K562 (cell line): ENCODE measurements around the gene ZNF200. TPM values are rescaled to one million over a fixed set of nuclear protein-coding genes. Genes with fewer than 3 reads are reported as not detected.

Source experiments
- ADNP ChIP-seq: fragments of 200-800 bp; sonication (Bioruptor generic); IDR thresholded peaks from 2 replicates; pipeline ENCODE4 v1.6.1; 2016; ENCODE audit warnings: missing genetic modification characterization, missing compliant biosample characterization
- BCL6 ChIP-seq: fragments of 250-450 bp; sonication (Bioruptor Pico); IDR thresholded peaks from 2 replicates; pipeline ENCODE4 v1.4.0; 2020
- BRD4 ChIP-seq: fragments of 200-600 bp; sonication (generic); IDR thresholded peaks from 2 replicates; pipeline ENCODE4 v1.6.1; 2017; ENCODE audit warnings: inconsistent platforms
- CC2D1A ChIP-seq: fragments of 450-650 bp; IDR thresholded peaks from 2 replicates; pipeline ENCODE4 v1.6.1; 2017; ENCODE audit warnings: mild to moderate bottlenecking
- FOXJ2 ChIP-seq: fragments of 200-800 bp; sonication (Bioruptor generic); IDR thresholded peaks from 2 replicates; pipeline ENCODE4 v1.6.1; 2016; ENCODE audit warnings: missing genetic modification characterization, missing compliant biosample characterization
- FUS ChIP-seq: fragments of 200-400 bp; formaldehyde crosslinking; optimal IDR thresholded peaks from 2 replicates; pipeline ENCODE3; 2017; ENCODE audit warnings: low read depth, low read length
- HMG20B ChIP-seq: fragments of 250-450 bp; sonication (Bioruptor Pico); IDR thresholded peaks from 2 replicates; pipeline ENCODE4 v1.5.0; 2021; ENCODE audit warnings: mild to moderate bottlenecking
- HNRNPL ChIP-seq: fragments of 200-400 bp; formaldehyde crosslinking; IDR thresholded peaks from 2 replicates; pipeline ENCODE4 v1.6.1; 2017; ENCODE audit warnings: low read depth, mild to moderate bottlenecking, low read length
- ILK ChIP-seq: fragments of 450-650 bp; IDR thresholded peaks from 2 replicates; pipeline ENCODE4 v1.6.1; 2016; ENCODE audit warnings: missing genetic modification characterization, low read depth, mild to moderate bottlenecking, missing compliant biosample characterization, moderate library complexity, borderline replicate concordance
- KDM4B ChIP-seq, 2 experiments: fragments of 450-650 bp in 1 of 2; sonication (generic) in 1 of 2; IDR thresholded peaks; 2 replicates each; pipeline ENCODE4 v1.6.1; 2016 to 2017; ENCODE audit warnings: borderline replicate concordance in 2 of 2, antibody characterized with exemption in 1 of 2, low read depth in 1 of 2, mild to moderate bottlenecking in 1 of 2
- MAZ ChIP-seq, 2 experiments: fragments of 450-650 bp in 1 of 2; sonication (generic) in 1 of 2; formaldehyde crosslinking; IDR thresholded peaks in 1 of 2; conservative IDR thresholded peaks in 1 of 2; 2 replicates each; pipeline versions ENCODE4 v1.4.0 to v1.5.0; 2020; ENCODE audit warnings: mild to moderate bottlenecking in 1 of 2, missing genetic modification reagents in 1 of 2
- NCOA6 ChIP-seq: fragments of 450-650 bp; IDR thresholded peaks from 2 replicates; pipeline ENCODE4 v1.6.1; 2017; ENCODE audit warnings: mild to moderate bottlenecking
- NFE2L1 ChIP-seq: fragments of 450-650 bp; IDR thresholded peaks from 2 replicates; pipeline ENCODE4 v1.6.1; 2016; ENCODE audit warnings: missing genetic modification characterization, low read depth, mild to moderate bottlenecking, missing compliant biosample characterization, moderate library complexity, borderline replicate concordance
- NR3C1 ChIP-seq: sonication (generic); formaldehyde crosslinking; IDR thresholded peaks from 2 replicates; pipeline ENCODE4 v1.8.1; 2022; ENCODE audit warnings: missing genetic modification reagents
- POLR2G ChIP-seq: fragments of 200-400 bp; formaldehyde crosslinking; IDR thresholded peaks from 2 replicates; pipeline ENCODE4 v1.6.1; 2017; ENCODE audit warnings: low read depth, mild to moderate bottlenecking, antibody characterized with exemption, low read length, moderate library complexity
- SREBF2 ChIP-seq: sonication (generic); formaldehyde crosslinking; IDR thresholded peaks from 2 replicates; pipeline ENCODE4 v1.4.0; 2020; ENCODE audit warnings: mild to moderate bottlenecking, missing genetic modification reagents
- STAT5B ChIP-seq: fragments of 250-450 bp; sonication (Bioruptor Pico); IDR thresholded peaks from 2 replicates; pipeline ENCODE4 v1.8.0; 2021; ENCODE audit warnings: mild to moderate bottlenecking, inconsistent platforms
- SUPT5H ChIP-seq: fragments of 450-650 bp; IDR thresholded peaks from 2 replicates; pipeline ENCODE4 v1.6.1; 2016
- ZKSCAN1 ChIP-seq: fragments of 150-350 bp; IDR thresholded peaks from 2 replicates; pipeline ENCODE4 v1.6.1; 2016; ENCODE audit warnings: low read depth, low read length
- ZKSCAN3 ChIP-seq: fragments of 250-450 bp; sonication (Bioruptor Pico); IDR thresholded peaks from 2 replicates; pipeline ENCODE4 v1.4.0; 2020
- ZNF583 ChIP-seq: fragments of 250-450 bp; sonication (Bioruptor Pico); IDR thresholded peaks from 2 replicates; pipeline ENCODE4 v1.4.0; 2020
- ZNF668 ChIP-seq: fragments of 250-450 bp; sonication (Bioruptor Pico); IDR thresholded peaks from 2 replicates; pipeline ENCODE4 v1.8.0; 2022; ENCODE audit warnings: mild to moderate bottlenecking, inconsistent platforms
- ZNF707 ChIP-seq: fragments of 250-450 bp; sonication (Bioruptor Pico); conservative IDR thresholded peaks from 2 replicates; pipeline ENCODE4 v1.8.0; 2022; ENCODE audit warnings: inconsistent platforms, mild to moderate bottlenecking, moderate library complexity
- polyA plus RNA-seq, 8 experiments: library from polyadenylated mRNA; depleted of rRNA in 4 of 8; stranded (reverse) in 5 of 8; unstranded in 3 of 8; fragments of >200 nt; fragmentation: Nextera tagmentation in 2 of 8; fragmentation: Illumina TruSeq in 1 of 8; extraction: Ambion mirVana in 2 of 8; extraction: Trizol in 1 of 8; gene quantifications; 2 replicates each; pipeline versions ENCODE4 v1.2.1 to v1.2.3, GENCODE V29; 2011 to 2014; ENCODE audit warnings: inconsistent platforms in 1 of 8, missing spikeins in 1 of 8
- total RNA-seq, 7 experiments: library from RNA; depleted of rRNA in 6 of 7; stranded (reverse); fragments of >200 nt in 6 of 7; fragmentation: Illumina TruSeq in 2 of 7; extraction: Trizol in 2 of 7; gene quantifications; 2 replicates each; pipeline versions ENCODE4 v1.2.1 to v1.2.3, GENCODE V29; 2011 to 2021; ENCODE audit warnings: low replicate concordance in 1 of 7
- TF ChIP-seq, protein P1 (sequence below), 2 experiments: fragments of 450-650 bp in 1 of 2; sonication (generic) in 1 of 2; formaldehyde crosslinking in 1 of 2; IDR thresholded peaks in 1 of 2; conservative IDR thresholded peaks in 1 of 2; 2 replicates each; pipeline versions ENCODE4 v1.6.1 to v1.8.1; 2016 to 2023; ENCODE audit warnings: mild to moderate bottlenecking in 2 of 2, moderate library complexity in 2 of 2, inconsistent platforms in 1 of 2, missing genetic modification reagents in 1 of 2
- TF ChIP-seq, protein P2 (sequence below): fragments of 450-650 bp; IDR thresholded peaks from 2 replicates; pipeline ENCODE4 v1.6.1; 2016; ENCODE audit warnings: low read depth, mild to moderate bottlenecking, moderate library complexity
- TF ChIP-seq, protein P3 (sequence below): fragments of 250-450 bp; sonication (Bioruptor Pico); IDR thresholded peaks from 2 replicates; pipeline ENCODE4 v1.5.0; 2022; ENCODE audit warnings: mild to moderate bottlenecking

The ZNF200 gene
- total and polyA plus RNA-seq, 9 of the 15 experiments (the other 6 are each of a cell fraction or from before 2014, with no cell fraction given) = 4.8 to 14.5 (median 9.2) TPM

DNA sequence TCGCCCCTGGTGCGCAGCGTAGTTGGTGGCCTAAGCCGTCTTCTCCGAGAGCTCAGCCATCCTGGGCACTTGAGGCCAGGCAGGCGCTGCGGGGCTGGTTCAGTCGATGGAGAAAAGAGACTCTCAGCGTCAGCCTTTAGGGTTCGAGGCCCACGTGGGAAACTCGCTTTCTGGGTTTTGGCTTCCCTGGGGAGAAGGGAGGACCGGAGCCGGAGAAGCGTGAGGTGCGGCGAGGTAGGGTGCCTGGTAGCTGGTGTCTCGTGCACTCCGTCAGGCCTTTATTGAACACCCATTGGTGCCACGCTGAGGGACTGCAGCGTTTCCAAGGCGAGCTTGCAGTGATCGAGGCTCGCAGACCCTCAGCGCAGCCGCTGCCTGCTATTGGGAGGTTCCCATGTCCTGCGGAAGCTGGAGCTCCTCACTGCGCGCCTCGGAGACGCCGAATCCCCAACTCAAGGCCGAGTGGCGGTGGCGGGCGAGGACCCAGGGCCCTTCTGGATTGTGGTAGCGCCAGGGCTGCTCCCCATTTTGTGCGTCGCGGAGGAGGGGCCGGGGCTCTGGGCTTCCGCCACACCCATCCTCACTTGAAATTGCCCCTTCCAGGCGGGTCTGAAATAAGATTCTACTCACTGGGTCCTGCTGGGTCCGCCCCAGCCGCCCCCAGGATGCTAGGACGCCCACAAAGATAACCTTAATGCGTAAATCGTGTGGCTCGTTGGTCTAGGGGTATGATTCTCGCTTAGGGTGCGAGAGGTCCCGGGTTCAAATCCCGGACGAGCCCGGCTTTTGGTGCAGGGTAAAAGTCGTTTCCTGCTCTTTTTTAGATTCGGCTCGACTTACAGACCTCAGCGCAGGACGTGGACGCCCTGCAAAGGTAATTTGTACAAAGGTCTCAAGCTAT, 45.8 kb downstream of the ZNF200 start (continued):
- TF ChIP-seq FUS = no peak
- TF ChIP-seq HNRNPL = no peak
- no peak for TF ChIP-seq STAT5B
- no peak for TF ChIP-seq BCL6 (CRISPR knock-in tag)
- no peak for TF ChIP-seq HMG20B
- no peak for TF ChIP-seq ZNF707 (CRISPR knock-in tag)
- TF ChIP-seq NFE2L1 = no peak
- no peak for TF ChIP-seq ZKSCAN3 (CRISPR knock-in tag)
- peak; percentile 79; the same call in 1 of the 2 replicates for TF ChIP-seq ADNP (tag)
- TF ChIP-seq ZKSCAN1 = peak; percentile 49; the same call in 1 of the 2 replicates
- TF ChIP-seq SREBF2 (CRISPR knock-in tag) = 0 out of 2 replicates have a peak, but pooled peaks have one; percentile 62
- TF ChIP-seq, protein P1, sequence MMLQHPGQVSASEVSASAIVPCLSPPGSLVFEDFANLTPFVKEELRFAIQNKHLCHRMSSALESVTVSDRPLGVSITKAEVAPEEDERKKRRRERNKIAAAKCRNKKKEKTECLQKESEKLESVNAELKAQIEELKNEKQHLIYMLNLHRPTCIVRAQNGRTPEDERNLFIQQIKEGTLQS (IDR thresholded peaks at IDR 0.05) = no peak
- TF ChIP-seq, protein P1 (CRISPR knock-in tag; conservative IDR thresholded peaks at IDR 0.05) = no peak
- TF ChIP-seq ZNF668 (CRISPR knock-in tag) = no peak
- TF ChIP-seq KDM4B (IDR thresholded peaks at IDR 0.05; ENCODE audit: borderline replicate concordance in 2 of 2, low read depth in 1 of 2) = no peak
- no peak for TF ChIP-seq FOXJ2 (tag)
- no peak for TF ChIP-seq ZNF583 (CRISPR knock-in tag)
- peak; percentile 80; the same call in 1 of the 2 replicates for TF ChIP-seq NR3C1
- no peak for TF ChIP-seq NCOA6
- TF ChIP-seq, protein P2, sequence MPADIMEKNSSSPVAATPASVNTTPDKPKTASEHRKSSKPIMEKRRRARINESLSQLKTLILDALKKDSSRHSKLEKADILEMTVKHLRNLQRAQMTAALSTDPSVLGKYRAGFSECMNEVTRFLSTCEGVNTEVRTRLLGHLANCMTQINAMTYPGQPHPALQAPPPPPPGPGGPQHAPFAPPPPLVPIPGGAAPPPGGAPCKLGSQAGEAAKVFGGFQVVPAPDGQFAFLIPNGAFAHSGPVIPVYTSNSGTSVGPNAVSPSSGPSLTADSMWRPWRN = no peak
- TF ChIP-seq CC2D1A = peak; percentile 98
- peak; percentile 76 for TF ChIP-seq POLR2G
- TF ChIP-seq BRD4 = peak; percentile 84; the same call in 1 of the 2 replicates
- no peak for TF ChIP-seq ILK (tag)
- 0 out of 2 replicates have a peak, but pooled peaks have one; percentile 23 for TF ChIP-seq SUPT5H
- TF ChIP-seq, protein P3, sequence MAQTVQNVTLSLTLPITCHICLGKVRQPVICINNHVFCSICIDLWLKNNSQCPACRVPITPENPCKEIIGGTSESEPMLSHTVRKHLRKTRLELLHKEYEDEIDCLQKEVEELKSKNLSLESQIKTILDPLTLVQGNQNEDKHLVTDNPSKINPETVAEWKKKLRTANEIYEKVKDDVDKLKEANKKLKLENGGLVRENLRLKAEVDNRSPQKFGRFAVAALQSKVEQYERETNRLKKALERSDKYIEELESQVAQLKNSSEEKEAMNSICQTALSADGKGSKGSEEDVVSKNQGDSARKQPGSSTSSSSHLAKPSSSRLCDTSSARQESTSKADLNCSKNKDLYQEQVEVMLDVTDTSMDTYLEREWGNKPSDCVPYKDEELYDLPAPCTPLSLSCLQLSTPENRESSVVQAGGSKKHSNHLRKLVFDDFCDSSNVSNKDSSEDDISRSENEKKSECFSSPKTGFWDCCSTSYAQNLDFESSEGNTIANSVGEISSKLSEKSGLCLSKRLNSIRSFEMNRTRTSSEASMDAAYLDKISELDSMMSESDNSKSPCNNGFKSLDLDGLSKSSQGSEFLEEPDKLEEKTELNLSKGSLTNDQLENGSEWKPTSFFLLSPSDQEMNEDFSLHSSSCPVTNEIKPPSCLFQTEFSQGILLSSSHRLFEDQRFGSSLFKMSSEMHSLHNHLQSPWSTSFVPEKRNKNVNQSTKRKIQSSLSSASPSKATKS (CRISPR knock-in tag) = no peak
- peak in 1 of 2 experiments; percentile 13; a peak in 1 of 4 replicates for TF ChIP-seq MAZ (CRISPR knock-in tag; conservative IDR thresholded peaks at IDR 0.05 in 1 of 2, IDR thresholded peaks at IDR 0.05 in 1 of 2)
